22Rv1 (cell line): ENCODE results near the gene LMOD2.

Experiments used
- H3K27ac ChIP-seq: fragments of 450-650 bp; 2 replicates; pipeline ENCODE4 v1.5.1; 2017
- CTCF ChIP-seq: fragments of 450-650 bp; IDR thresholded peaks from 2 replicates; pipeline ENCODE4 v1.5.1; 2017; ENCODE audit warnings: mild to moderate bottlenecking
- ZFX ChIP-seq: fragments of 450-650 bp; IDR thresholded peaks from 2 replicates; pipeline ENCODE4 v1.6.1; 2017; ENCODE audit warnings: antibody characterized with exemption, borderline replicate concordance

The LMOD2 gene

GRCh38 chr7:123650595-123650994, 5.1 kb upstream of the LMOD2 start:
- no peak overlapping the region for H3K27ac ChIP-seq
- TF ChIP-seq CTCF (no peak), ZFX (no peak)

GRCh38 chr7:123652406-123652805, 3.3 kb upstream of the LMOD2 start:
- TF ChIP-seq CTCF: no peak
- no peak for TF ChIP-seq ZFX
- H3K27ac ChIP-seq: no peak overlapping the region

- H3K27ac ChIP-seq: no peak overlapping the region
- TF ChIP-seq CTCF (no peak), ZFX (no peak)
Observed at GRCh38 chr7:123653162-123653561, 2.5 kb upstream of the LMOD2 start.

DNA sequence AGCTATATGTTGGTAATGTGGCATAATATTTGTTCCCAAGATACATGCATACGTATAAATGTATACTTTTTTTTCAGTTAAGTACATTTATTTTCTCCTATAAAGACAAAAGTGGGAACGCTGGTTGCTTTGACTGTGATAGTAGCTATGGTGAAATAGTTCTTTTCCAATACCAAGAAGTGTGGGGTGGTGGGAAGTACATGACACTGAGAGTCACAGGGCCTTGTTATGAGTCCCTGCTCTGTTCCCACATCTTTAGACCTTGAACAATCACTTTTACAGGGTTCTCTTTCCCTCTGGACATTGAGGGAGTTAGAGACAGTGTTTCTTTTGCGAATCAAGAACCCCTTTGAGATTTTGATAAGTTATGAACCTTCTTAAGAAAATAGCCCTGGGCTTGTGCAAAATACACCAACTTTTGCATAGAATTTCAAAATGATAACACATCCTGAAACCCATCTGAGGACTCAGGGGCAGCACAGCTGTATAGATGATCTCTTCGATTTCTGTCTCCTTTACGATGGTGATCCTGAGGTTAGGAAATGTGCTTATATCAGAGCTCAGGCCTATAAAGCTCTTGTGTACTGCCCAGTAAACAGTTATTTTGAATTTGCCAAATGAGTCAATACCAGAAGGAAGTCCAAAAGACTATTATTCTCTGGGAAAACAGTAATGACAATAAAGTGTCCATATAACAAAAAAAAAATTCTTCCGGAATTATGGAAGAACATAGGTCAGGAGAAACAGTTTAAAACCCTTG, 1.1 kb downstream of the LMOD2 start:
- TF ChIP-seq CTCF (no peak), ZFX (no peak)
- H3K27ac ChIP-seq: no peak overlapping the region

GRCh38 chr7:123657304-123657685, 1.6 kb downstream of the LMOD2 start:
- TF ChIP-seq ZFX (no peak), CTCF (no peak)

GRCh38 chr7:123658023-123658422, 2.4 kb downstream of the LMOD2 start:
- TF ChIP-seq CTCF (no peak), ZFX (no peak)
- H3K27ac ChIP-seq: no peak overlapping the region

More at GRCh38 chr7:123657304-123657685, 1.6 kb downstream of the LMOD2 start:
- H3K27ac ChIP-seq: no peak overlapping the region

DNA sequence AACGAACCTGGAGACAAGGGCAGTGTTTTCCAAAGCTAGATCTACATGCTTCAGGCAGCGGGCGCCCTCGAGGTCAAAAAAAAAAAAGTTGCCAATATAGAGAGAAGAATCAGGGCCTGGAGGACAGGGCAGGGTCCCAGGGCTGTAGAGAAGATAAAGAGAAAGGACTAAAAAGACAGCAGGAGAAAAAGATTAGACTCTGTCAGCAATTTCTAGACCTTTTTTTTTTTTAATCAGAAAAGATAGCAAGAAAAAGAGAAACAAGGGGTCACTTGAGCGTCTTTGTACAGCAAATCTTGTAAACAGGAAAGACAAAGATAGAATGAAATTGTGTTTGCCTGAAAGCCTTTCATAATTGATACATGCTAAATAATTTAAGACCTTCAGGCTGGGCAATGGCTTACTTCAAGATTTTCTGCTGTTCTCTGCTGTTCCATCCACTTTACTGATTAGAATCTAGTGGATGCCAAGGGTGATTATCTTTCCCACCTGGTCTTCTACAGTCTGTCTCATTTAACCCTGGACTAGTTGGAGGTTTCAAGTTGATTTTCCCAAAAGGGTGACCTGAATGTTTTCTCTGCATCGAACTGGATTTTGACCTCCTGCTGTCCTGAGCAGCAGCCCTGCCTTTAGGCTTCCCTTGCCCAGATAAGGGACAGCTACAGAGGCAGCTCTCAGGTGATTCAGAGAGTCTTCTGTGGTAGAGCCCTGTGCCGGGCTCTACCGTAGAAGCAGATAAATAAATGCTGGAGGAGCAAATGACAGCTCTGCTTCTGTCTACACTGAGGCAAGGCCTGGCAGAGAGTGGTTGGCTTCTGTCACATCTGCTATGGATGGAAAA, 5.1 kb downstream of the LMOD2 start:
- TF ChIP-seq ZFX: no peak
- TF ChIP-seq CTCF: no peak
- no peak overlapping the region for H3K27ac ChIP-seq
